ENCODE results near the gene TIMM22. TPM values are rescaled to one million over a fixed set of nuclear protein-coding genes. Genes with fewer than 3 reads are reported as not detected.

TIMM22 gene
- total RNA-seq, 1 donor from 2014 or later = 14.1 TPM

- no peak for DNase-seq (ENCODE audit: low spot score, unreplicated experiment)
- H3K36me3 Mint-ChIP-seq (ENCODE audit: insufficient read depth) = peaks cover 6% of the 10 kb centered on the region
- H3K9me3 Mint-ChIP-seq (ENCODE audit: low read depth) = no peaks in the 10 kb centered on the region
- H3K4me3 Mint-ChIP-seq (ENCODE audit: low read depth) = no peak overlapping the region
- H3K27me3 Mint-ChIP-seq = peaks cover 8% of the 10 kb centered on the region
- TF ChIP-seq, protein P1, sequence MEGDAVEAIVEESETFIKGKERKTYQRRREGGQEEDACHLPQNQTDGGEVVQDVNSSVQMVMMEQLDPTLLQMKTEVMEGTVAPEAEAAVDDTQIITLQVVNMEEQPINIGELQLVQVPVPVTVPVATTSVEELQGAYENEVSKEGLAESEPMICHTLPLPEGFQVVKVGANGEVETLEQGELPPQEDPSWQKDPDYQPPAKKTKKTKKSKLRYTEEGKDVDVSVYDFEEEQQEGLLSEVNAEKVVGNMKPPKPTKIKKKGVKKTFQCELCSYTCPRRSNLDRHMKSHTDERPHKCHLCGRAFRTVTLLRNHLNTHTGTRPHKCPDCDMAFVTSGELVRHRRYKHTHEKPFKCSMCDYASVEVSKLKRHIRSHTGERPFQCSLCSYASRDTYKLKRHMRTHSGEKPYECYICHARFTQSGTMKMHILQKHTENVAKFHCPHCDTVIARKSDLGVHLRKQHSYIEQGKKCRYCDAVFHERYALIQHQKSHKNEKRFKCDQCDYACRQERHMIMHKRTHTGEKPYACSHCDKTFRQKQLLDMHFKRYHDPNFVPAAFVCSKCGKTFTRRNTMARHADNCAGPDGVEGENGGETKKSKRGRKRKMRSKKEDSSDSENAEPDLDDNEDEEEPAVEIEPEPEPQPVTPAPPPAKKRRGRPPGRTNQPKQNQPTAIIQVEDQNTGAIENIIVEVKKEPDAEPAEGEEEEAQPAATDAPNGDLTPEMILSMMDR (IDR thresholded peaks at IDR 0.05; ENCODE audit: unreplicated experiment) = no peak
- H3K4me1 Mint-ChIP-seq (ENCODE audit: low read depth) = no peaks in the 10 kb centered on the region
- H3K27ac Mint-ChIP-seq = no peak overlapping the region
These were observed 39.4 kb downstream of the TIMM22 start for GRCh38 chr17:1036171-1036844.

- no peak overlapping the region for H3K27ac Mint-ChIP-seq
- H3K36me3 Mint-ChIP-seq (ENCODE audit: insufficient read depth) = peaks cover 6% of the 10 kb centered on the region
- TF ChIP-seq, protein P1 (IDR thresholded peaks at IDR 0.05; ENCODE audit: unreplicated experiment) = no peak
- no peak overlapping the region for H3K4me3 Mint-ChIP-seq (ENCODE audit: low read depth)
- no peaks in the 10 kb centered on the region for H3K9me3 Mint-ChIP-seq (ENCODE audit: low read depth)
- peaks cover 8% of the 10 kb centered on the region for H3K27me3 Mint-ChIP-seq
- H3K4me1 Mint-ChIP-seq (ENCODE audit: low read depth) = no peaks in the 10 kb centered on the region
- no peak for DNase-seq (ENCODE audit: low spot score, unreplicated experiment)
These were observed 39.9 kb downstream of the TIMM22 start for GRCh38 chr17:1036845-1037237.

DNA sequence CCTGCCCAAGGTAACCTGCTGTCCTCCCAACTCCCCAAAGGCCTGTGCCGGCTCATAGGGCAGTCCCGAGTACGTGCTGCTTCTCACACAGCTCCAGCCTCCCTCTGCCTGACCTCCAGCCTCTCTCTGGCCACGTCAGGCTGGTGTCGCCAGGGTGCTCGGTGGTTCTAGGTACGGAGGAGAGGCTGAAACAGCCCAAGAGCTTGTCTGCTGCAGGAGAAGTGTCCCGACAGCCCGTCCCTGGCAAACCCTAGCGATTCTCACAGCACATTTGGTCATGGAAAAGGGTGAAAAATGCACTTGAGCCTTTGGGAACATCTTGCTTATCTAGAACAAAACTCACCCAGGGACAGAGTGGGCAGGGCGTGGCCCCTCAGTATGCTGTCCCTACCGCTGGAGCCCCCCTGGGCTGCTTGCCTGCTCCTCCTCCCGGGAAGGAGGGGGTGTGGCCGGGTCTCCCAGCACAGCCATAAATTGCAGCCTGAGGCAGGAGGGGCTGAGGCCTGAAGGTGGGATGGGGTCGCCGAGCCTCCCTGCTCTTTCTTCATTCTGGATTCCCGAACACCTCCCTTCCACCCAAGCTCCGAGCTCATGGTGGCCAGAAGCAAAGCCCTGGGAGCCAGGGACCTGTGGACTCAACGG lies 40.4 kb downstream of the TIMM22 start:
- Mint-ChIP-seq H3K4me3 (ENCODE audit: low read depth) (no peak overlapping the region), H3K27ac (no peak overlapping the region), H3K9me3 (ENCODE audit: low read depth) (no peaks in the 10 kb centered on the region), H3K4me1 (ENCODE audit: low read depth) (no peaks in the 10 kb centered on the region), H3K36me3 (ENCODE audit: insufficient read depth) (peaks cover 11% of the 10 kb centered on the region), H3K27me3 (peaks cover 5% of the 10 kb centered on the region)
- TF ChIP-seq, protein P1 (IDR thresholded peaks at IDR 0.05; ENCODE audit: unreplicated experiment) = no peak
- DNase-seq (ENCODE audit: low spot score, unreplicated experiment) = no peak

- no peaks in the 10 kb centered on the region for H3K4me1 Mint-ChIP-seq (ENCODE audit: low read depth)
- H3K36me3 Mint-ChIP-seq (ENCODE audit: insufficient read depth) = peaks cover 11% of the 10 kb centered on the region
- no peak overlapping the region for H3K27ac Mint-ChIP-seq
- no peaks in the 10 kb centered on the region for H3K27me3 Mint-ChIP-seq
- TF ChIP-seq, protein P1 (IDR thresholded peaks at IDR 0.05; ENCODE audit: unreplicated experiment) = no peak
- no peak for DNase-seq (ENCODE audit: low spot score, unreplicated experiment)
- no peaks in the 10 kb centered on the region for H3K9me3 Mint-ChIP-seq (ENCODE audit: low read depth)
- no peak overlapping the region for H3K4me3 Mint-ChIP-seq (ENCODE audit: low read depth)
These were observed 41.7 kb downstream of the TIMM22 start for GRCh38 chr17:1038459-1039122.

DNA sequence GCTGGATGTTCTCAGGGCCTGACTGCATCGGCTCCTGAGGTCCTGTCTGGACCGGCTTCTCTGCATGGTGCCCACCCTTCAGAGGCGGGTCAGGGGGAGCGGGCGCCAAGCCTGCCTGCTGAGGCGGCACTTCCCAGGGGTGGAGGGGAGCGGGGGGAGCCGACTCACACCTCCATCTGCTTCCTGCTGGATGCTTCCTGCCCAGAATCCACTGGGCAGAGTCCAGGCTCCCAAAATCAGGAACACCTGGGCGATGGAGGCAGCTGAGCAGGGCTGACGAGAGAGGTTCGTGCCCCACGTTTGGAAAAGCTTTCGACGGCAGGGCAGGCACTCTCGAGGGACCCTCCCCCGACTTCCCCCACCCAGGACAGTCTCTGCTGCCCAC lies 42.2 kb downstream of the TIMM22 start:
- Mint-ChIP-seq H3K4me1 (ENCODE audit: low read depth) (no peaks in the 10 kb centered on the region), H3K36me3 (ENCODE audit: insufficient read depth) (peaks cover 10% of the 10 kb centered on the region), H3K9me3 (ENCODE audit: low read depth) (no peaks in the 10 kb centered on the region), H3K27ac (no peak overlapping the region), H3K4me3 (ENCODE audit: low read depth) (no peak overlapping the region), H3K27me3 (no peaks in the 10 kb centered on the region)
- DNase-seq (ENCODE audit: low spot score, unreplicated experiment) = no peak
- TF ChIP-seq, protein P1 (IDR thresholded peaks at IDR 0.05; ENCODE audit: unreplicated experiment) = no peak

Measured in progenitor cell of endocrine pancreas (in vitro differentiated cells).